Esophagus squamous epithelium (tissue), 5 donors: ENCODE data around the gene STON1. TPM values are rescaled to one million over a fixed set of nuclear protein-coding genes. Genes with fewer than 3 reads are reported as not detected.

Experiments used
- DNase-seq: peaks from one replicate; lab custom pipeline; 2025; lab: John Stamatoyannopoulos, UW
- H3K27ac ChIP-seq, 4 donors: fragments of 200-600 bp; sonication (generic); one replicate each; pipeline ENCODE4 v1.5.1; 2016 to 2019; ENCODE audit warnings: mild to moderate bottlenecking in 1 of 4
- H3K27me3 ChIP-seq, 4 donors: fragments of 200-600 bp; sonication (generic); 1 replicate in 3 of 4; 2 replicates in 1 of 4; pipeline versions ENCODE4 v1.5.1 to v1.6.0; 2017 to 2021; ENCODE audit warnings: antibody characterized with exemption in 1 of 4
- H3K36me3 ChIP-seq, 3 donors: fragments of 200-600 bp; sonication (generic); one replicate each; pipeline ENCODE4 v1.5.1; 2016 to 2019
- H3K4me1 ChIP-seq, 3 donors: fragments of 200-600 bp; sonication (generic); one replicate each; pipeline ENCODE4 v1.5.1; 2017 to 2019
- H3K4me3 ChIP-seq, 4 donors: fragments of 200-600 bp; sonication (generic); 1 replicate in 3 of 4; 2 replicates in 1 of 4; pipeline ENCODE4 v1.5.1; 2016 to 2019; ENCODE audit warnings: mild to moderate bottlenecking in 2 of 4, moderate library complexity in 1 of 4
- H3K9me3 ChIP-seq, 3 donors: fragments of 200-600 bp; sonication (generic); one replicate each; pipeline ENCODE4 v1.5.1; 2016 to 2019
- POLR2A ChIP-seq, 4 donors: fragments of 450-650 bp; IDR thresholded peaks; one replicate each; pipeline ENCODE4 v1.6.1; 2017; ENCODE audit warnings: antibody characterized with exemption in 4 of 4, mild to moderate bottlenecking in 4 of 4, moderate library complexity in 3 of 4
- WGBS, 2 donors: methylation state at CpG; one replicate each; pipeline ENCODE4 v1.1.5; 2018; 5-methylcytosine and 5-hydroxymethylcytosine counted together
- intact Hi-C: fragments of 100-400 bp; cut with DNase I; formaldehyde crosslinking; loops from one replicate; pipeline ENCODE4 v1.15.0; 2022
- total RNA-seq, 4 donors: library from RNA; depleted of rRNA; stranded (reverse); fragments of >200 nt; gene quantifications; one replicate each; pipeline ENCODE4 v1.1.0, GENCODE V29; 2016
- TF ChIP-seq, protein P1 (sequence below), 6 experiments: fragments of 450-650 bp in 4 of 6; fragments of 200-600 bp in 2 of 6; sonication (generic) in 2 of 6; IDR thresholded peaks; one replicate each; pipeline ENCODE4 v1.5.1; 2016 to 2019; ENCODE audit warnings: antibody characterized with exemption in 6 of 6, mild to moderate bottlenecking in 4 of 6, moderate library complexity in 4 of 6
- donor health status: DM: yes; HTN: yes; CAD: no.

Gene STON1
- total RNA-seq, 4 donors from 2014 or later, result 2.0 to 37.2 (median 6.9) TPM

- peak overlapping the region in 3 of 4 donors; percentile 64 to 79 (median 69) for H3K4me3 ChIP-seq
- DNase-seq, result no peak
- intact Hi-C loops, result no loop called here
- TF ChIP-seq, protein P1, sequence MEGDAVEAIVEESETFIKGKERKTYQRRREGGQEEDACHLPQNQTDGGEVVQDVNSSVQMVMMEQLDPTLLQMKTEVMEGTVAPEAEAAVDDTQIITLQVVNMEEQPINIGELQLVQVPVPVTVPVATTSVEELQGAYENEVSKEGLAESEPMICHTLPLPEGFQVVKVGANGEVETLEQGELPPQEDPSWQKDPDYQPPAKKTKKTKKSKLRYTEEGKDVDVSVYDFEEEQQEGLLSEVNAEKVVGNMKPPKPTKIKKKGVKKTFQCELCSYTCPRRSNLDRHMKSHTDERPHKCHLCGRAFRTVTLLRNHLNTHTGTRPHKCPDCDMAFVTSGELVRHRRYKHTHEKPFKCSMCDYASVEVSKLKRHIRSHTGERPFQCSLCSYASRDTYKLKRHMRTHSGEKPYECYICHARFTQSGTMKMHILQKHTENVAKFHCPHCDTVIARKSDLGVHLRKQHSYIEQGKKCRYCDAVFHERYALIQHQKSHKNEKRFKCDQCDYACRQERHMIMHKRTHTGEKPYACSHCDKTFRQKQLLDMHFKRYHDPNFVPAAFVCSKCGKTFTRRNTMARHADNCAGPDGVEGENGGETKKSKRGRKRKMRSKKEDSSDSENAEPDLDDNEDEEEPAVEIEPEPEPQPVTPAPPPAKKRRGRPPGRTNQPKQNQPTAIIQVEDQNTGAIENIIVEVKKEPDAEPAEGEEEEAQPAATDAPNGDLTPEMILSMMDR (IDR thresholded peaks at IDR 0.05), result no peak
- TF ChIP-seq POLR2A (IDR thresholded peaks at IDR 0.05), result no peak
- peak overlapping the region in 2 of 4 donors; percentile 89 to 90 for H3K27ac ChIP-seq
- WGBS, 2 donors, result 82 to 94% methylated on average over 7 of the region's 7 CpGs
- no peaks in the 10 kb centered on the region for H3K36me3 ChIP-seq
- H3K9me3 ChIP-seq, result no peaks in the 10 kb centered on the region
- peaks cover 5 to 56% (median 10%) of the 10 kb centered on the region in 3 donors for H3K4me1 ChIP-seq
- no peaks in the 10 kb centered on the region for H3K27me3 ChIP-seq
Observed at GRCh38 chr2:48532174-48532573, 2.2 kb downstream of the STON1 start.

DNA sequence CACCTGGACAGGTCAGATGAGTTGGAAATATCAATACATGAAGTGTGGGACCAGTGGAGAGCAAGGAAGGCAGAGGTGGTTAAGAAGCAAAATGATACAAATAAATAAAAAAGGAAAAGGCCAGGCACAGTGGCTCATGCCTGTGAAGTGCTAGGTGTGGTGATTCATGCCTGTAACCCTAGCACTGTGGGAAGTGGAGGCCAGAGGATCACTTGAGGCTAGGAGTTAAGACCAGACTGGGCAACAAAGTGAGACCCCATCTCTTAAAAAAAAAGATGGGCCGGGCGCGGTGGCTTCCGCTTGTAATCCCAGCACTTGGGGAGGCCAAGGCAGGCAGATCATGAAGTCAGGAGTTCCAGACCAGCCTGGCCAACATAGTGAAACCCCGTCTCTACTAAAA lies 2.9 kb downstream of the STON1 start:
- Histone ChIP-seq H3K36me3 (no peaks in the 10 kb centered on the region), H3K9me3 (no peaks in the 10 kb centered on the region), H3K4me1 (peaks cover 5 to 50% (median 10%) of the 10 kb centered on the region in 3 donors), H3K4me3 (peak overlapping the region in 1 of 4 donors; percentile 9), H3K27ac (peak overlapping the region in 3 of 4 donors; percentile 6 to 18 (median 10)), H3K27me3 (no peaks in the 10 kb centered on the region)
- intact Hi-C loops, result no loop called here
- no peak for TF ChIP-seq POLR2A (IDR thresholded peaks at IDR 0.05)
- TF ChIP-seq, protein P1 (IDR thresholded peaks at IDR 0.05), result no peak
- DNase-seq, result no peak
- WGBS, 2 donors, result 90 to 97% methylated on average over 5 of the region's 5 CpGs

GRCh38 chr2:48534781-48535180 lies 4.8 kb downstream of the STON1 start:
- H3K27ac ChIP-seq, result no peak overlapping the region
- H3K36me3 ChIP-seq, result peaks cover 0 to 4% (median 0%) of the 10 kb centered on the region in 3 donors
- TF ChIP-seq, protein P1 (IDR thresholded peaks at IDR 0.05), result no peak
- TF ChIP-seq POLR2A (IDR thresholded peaks at IDR 0.05), result no peak
- WGBS, 2 donors, result 83 to 84% methylated on average over 5 of the region's 5 CpGs
- H3K4me3 ChIP-seq, result no peak overlapping the region
- DNase-seq, result no peak
- H3K4me1 ChIP-seq, result peaks cover 2 to 31% (median 3%) of the 10 kb centered on the region in 3 donors
- H3K9me3 ChIP-seq, result no peaks in the 10 kb centered on the region
- no peaks in the 10 kb centered on the region for H3K27me3 ChIP-seq
- intact Hi-C loops, result no loop called here

DNA sequence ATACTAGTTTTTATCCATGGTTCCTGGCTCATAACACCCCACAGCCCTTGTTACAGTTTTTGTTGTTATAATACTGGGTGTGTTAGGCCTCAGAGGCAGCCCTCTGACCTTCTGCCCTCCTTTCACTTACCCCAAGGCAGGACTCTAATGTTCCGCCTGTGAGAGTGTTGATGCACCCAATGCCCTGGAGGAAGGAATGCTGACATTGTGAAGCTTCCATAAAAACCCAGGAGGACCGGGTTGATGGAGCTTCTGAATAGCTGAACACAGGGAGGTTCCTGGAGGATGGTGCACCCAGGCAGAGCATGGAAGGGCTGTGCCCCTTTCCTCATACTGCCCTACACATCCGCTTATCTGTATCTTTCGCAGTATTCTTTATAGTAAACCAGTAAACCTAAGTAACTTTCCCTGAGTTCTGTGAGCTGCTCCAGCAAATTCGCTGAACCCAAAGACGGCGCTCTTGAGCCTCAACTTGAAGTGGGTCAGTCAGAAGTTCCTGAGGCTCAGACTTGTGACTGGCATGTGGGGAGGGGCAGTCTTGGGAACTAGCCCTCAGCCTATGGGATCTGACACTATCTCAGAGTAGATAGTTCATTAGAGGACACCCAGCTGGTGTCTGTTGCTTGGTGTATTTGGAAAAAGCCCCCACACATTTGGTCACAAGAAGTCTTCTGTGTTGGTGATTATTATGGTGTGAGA lies 10.4 kb downstream of the STON1 start:
- DNase-seq, result no peak
- peaks cover 0 to 20% (median 0%) of the 10 kb centered on the region in 3 donors for H3K4me1 ChIP-seq
- TF ChIP-seq POLR2A (IDR thresholded peaks at IDR 0.05), result no peak
- TF ChIP-seq, protein P1 (IDR thresholded peaks at IDR 0.05), result no peak
- intact Hi-C loops, result no loop called here
- no peak overlapping the region for H3K27ac ChIP-seq
- peaks cover 0 to 5% (median 0%) of the 10 kb centered on the region in 3 donors for H3K36me3 ChIP-seq
- no peaks in the 10 kb centered on the region for H3K9me3 ChIP-seq
- H3K4me3 ChIP-seq, result no peak overlapping the region
- 85 to 89% methylated on average over 7 of the region's 7 CpGs for WGBS, 2 donors
- no peaks in the 10 kb centered on the region for H3K27me3 ChIP-seq

GRCh38 chr2:48541666-48542389 lies 11.9 kb downstream of the STON1 start:
- Histone ChIP-seq H3K36me3 (peaks cover 0 to 5% (median 0%) of the 10 kb centered on the region in 3 donors), H3K27me3 (no peaks in the 10 kb centered on the region), H3K4me3 (no peak overlapping the region), H3K9me3 (no peaks in the 10 kb centered on the region), H3K27ac (peak overlapping the region in 1 of 4 donors; percentile 29), H3K4me1 (peaks cover 0 to 34% (median 0%) of the 10 kb centered on the region in 3 donors)
- no peak for TF ChIP-seq POLR2A (IDR thresholded peaks at IDR 0.05)
- TF ChIP-seq, protein P1 (IDR thresholded peaks at IDR 0.05), result no peak
- 78 to 85% methylated on average over 6 to 7 of the region's 7 CpGs for WGBS, 2 donors
- DNase-seq, result no peak
- intact Hi-C loops, result no loop called here
